K562 (cell line): ENCODE measurements around the gene TIMM17A. TPM values are rescaled to one million over a fixed set of nuclear protein-coding genes. Genes with fewer than 3 reads are reported as not detected.

Source experiments
- CBX1 ChIP-seq: sonication (generic); IDR thresholded peaks from 2 replicates; pipeline ENCODE4 v1.6.1; 2016; ENCODE audit warnings: antibody characterized with exemption, low read depth, mild to moderate bottlenecking
- CREM ChIP-seq: IDR thresholded peaks from 2 replicates; pipeline ENCODE4 v1.6.1; 2014; ENCODE audit warnings: antibody characterized with exemption, low read depth
- FOS ChIP-seq: IDR thresholded peaks from 3 replicates; pipeline ENCODE4 v1.6.1; 2011; ENCODE audit not compliant: insufficient read length; ENCODE audit errors: extremely low read depth
- MEF2D ChIP-seq: conservative IDR thresholded peaks from 2 replicates; pipeline ENCODE4 v1.6.1; 2016; ENCODE audit warnings: low read depth, missing genetic modification characterization, missing compliant biosample characterization
- NEUROD1 ChIP-seq: fragments of 150-350 bp; IDR thresholded peaks from 2 replicates; pipeline ENCODE4 v1.6.1; 2014; ENCODE audit warnings: borderline replicate concordance, low read length, low read depth; ENCODE audit not compliant: partially characterized antibody
- PKNOX1 ChIP-seq: fragments of 450-650 bp; IDR thresholded peaks from 2 replicates; pipeline ENCODE4 v1.6.1; 2016
- PML ChIP-seq: IDR thresholded peaks from 2 replicates; pipeline ENCODE4 v1.6.1; 2012; ENCODE audit warnings: low read length, inconsistent platforms
- POLR2B ChIP-seq: fragments of 450-650 bp; IDR thresholded peaks from 2 replicates; pipeline ENCODE4 v1.6.1; 2018; ENCODE audit warnings: low read depth; ENCODE audit not compliant: partially characterized antibody
- POLR2H ChIP-seq: IDR thresholded peaks from 2 replicates; pipeline ENCODE4 v1.6.1; 2016; ENCODE audit warnings: missing genetic modification characterization, low read depth, mild to moderate bottlenecking, control low read depth, missing compliant biosample characterization, moderate library complexity
- RCOR1 ChIP-seq, 2 experiments: IDR thresholded peaks; 2 replicates each; pipeline ENCODE4 v1.6.1; 2012; ENCODE audit warnings: low read depth in 2 of 2, low read length in 2 of 2, borderline replicate concordance in 1 of 2, improper control_type of control experiment in 1 of 2
- SFPQ ChIP-seq: fragments of 200-400 bp; formaldehyde crosslinking; IDR thresholded peaks from 2 replicates; pipeline ENCODE4 v1.6.1; 2017; ENCODE audit warnings: mild to moderate bottlenecking, low read depth, low read length, moderate library complexity
- TFAP4 ChIP-seq: sonication (generic); formaldehyde crosslinking; IDR thresholded peaks from 2 replicates; pipeline ENCODE4 v1.8.0; 2022; ENCODE audit warnings: missing genetic modification reagents, mild to moderate bottlenecking, moderate library complexity, borderline replicate concordance
- WHSC1 ChIP-seq: IDR thresholded peaks from one replicate; pipeline ENCODE4 v1.6.1; 2012; ENCODE audit warnings: low read length, control low read depth, inconsistent platforms
- ZC3H4 ChIP-seq: sonication (generic); formaldehyde crosslinking; IDR thresholded peaks from 2 replicates; pipeline ENCODE4 v1.9.0; 2021; ENCODE audit warnings: missing genetic modification reagents, borderline replicate concordance
- ZKSCAN1 ChIP-seq: fragments of 150-350 bp; IDR thresholded peaks from 2 replicates; pipeline ENCODE4 v1.6.1; 2016; ENCODE audit warnings: low read depth, low read length
- polyA plus RNA-seq, 8 experiments: library from polyadenylated mRNA; depleted of rRNA in 4 of 8; stranded (reverse) in 5 of 8; unstranded in 3 of 8; fragments of >200 nt; fragmentation: Nextera tagmentation in 2 of 8; fragmentation: Illumina TruSeq in 1 of 8; extraction: Ambion mirVana in 2 of 8; extraction: Trizol in 1 of 8; gene quantifications; 2 replicates each; pipeline versions ENCODE4 v1.2.1 to v1.2.3, GENCODE V29; 2011 to 2014; ENCODE audit warnings: inconsistent platforms in 1 of 8, missing spikeins in 1 of 8
- total RNA-seq, 7 experiments: library from RNA; depleted of rRNA in 6 of 7; stranded (reverse); fragments of >200 nt in 6 of 7; fragmentation: Illumina TruSeq in 2 of 7; extraction: Trizol in 2 of 7; gene quantifications; 2 replicates each; pipeline versions ENCODE4 v1.2.1 to v1.2.3, GENCODE V29; 2011 to 2021; ENCODE audit warnings: low replicate concordance in 1 of 7
- TF ChIP-seq, protein P1 (sequence below), 2 experiments: fragments of 450-650 bp in 1 of 2; IDR thresholded peaks; 2 replicates each; pipeline ENCODE4 v1.6.1; 2011 to 2017; ENCODE audit warnings: low read depth in 2 of 2, antibody characterized with exemption in 1 of 2, borderline replicate concordance in 1 of 2, low read length in 1 of 2, mild to moderate bottlenecking in 1 of 2, mixed read lengths in 1 of 2; ENCODE audit not compliant: control insufficient read depth in 1 of 2

The TIMM17A gene
- total and polyA plus RNA-seq, 9 of the 15 experiments (the other 6 are each of a cell fraction or from before 2014, with no cell fraction given) = 116 to 744 (median 180) TPM

GRCh38 chr1:201982623-201983379, 27.5 kb downstream of the TIMM17A start, which contains the start of gene RNPEP (continued):
- TF ChIP-seq POLR2H (tag) (peak; percentile 84), WHSC1 (no peak), POLR2B (peak; percentile 53), ZKSCAN1 (peak; percentile 15; the same call in 1 of the 2 replicates), PML (no peak), ZC3H4 (CRISPR knock-in tag) (no peak), TFAP4 (peak; percentile 81), MEF2D (tag) (no peak), CREM (peak; percentile 55), CBX1 (peak; percentile 82; the same call in 1 of the 2 replicates), PKNOX1 (peak; percentile 60; the same call in 1 of the 2 replicates), FOS (no peak), RCOR1 (IDR thresholded peaks at IDR 0.05; ENCODE audit: borderline replicate concordance in 1 of 2, low read depth in 2 of 2, low read length in 2 of 2) (peak in 1 of 2 experiments; percentile 93; a peak in 1 of 4 replicates), SFPQ (no peak), NEUROD1 (peak; percentile 21)
- TF ChIP-seq, protein P1, sequence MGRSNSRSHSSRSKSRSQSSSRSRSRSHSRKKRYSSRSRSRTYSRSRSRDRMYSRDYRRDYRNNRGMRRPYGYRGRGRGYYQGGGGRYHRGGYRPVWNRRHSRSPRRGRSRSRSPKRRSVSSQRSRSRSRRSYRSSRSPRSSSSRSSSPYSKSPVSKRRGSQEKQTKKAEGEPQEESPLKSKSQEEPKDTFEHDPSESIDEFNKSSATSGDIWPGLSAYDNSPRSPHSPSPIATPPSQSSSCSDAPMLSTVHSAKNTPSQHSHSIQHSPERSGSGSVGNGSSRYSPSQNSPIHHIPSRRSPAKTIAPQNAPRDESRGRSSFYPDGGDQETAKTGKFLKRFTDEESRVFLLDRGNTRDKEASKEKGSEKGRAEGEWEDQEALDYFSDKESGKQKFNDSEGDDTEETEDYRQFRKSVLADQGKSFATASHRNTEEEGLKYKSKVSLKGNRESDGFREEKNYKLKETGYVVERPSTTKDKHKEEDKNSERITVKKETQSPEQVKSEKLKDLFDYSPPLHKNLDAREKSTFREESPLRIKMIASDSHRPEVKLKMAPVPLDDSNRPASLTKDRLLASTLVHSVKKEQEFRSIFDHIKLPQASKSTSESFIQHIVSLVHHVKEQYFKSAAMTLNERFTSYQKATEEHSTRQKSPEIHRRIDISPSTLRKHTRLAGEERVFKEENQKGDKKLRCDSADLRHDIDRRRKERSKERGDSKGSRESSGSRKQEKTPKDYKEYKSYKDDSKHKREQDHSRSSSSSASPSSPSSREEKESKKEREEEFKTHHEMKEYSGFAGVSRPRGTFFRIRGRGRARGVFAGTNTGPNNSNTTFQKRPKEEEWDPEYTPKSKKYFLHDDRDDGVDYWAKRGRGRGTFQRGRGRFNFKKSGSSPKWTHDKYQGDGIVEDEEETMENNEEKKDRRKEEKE (IDR thresholded peaks at IDR 0.05; ENCODE audit: borderline replicate concordance in 1 of 2, control insufficient read depth in 1 of 2, low read depth in 2 of 2, low read length in 1 of 2) = no peak
